A673 (cell line): ENCODE measurements around the gene ATXN1L.
"Not testable (repeated sequence)": the region's sequence is repeated elsewhere in the genome, so short reads cannot be mapped to it uniquely, and the experiment has no call there.

Experiments
- CTCF ChIP-seq: fragments of 300-800, 200-600 bp; sonication (generic); conservative IDR thresholded peaks from 2 replicates; pipeline ENCODE4 v1.5.1; 2017; ENCODE audit warnings: low read depth, mild to moderate bottlenecking, antibody characterized with exemption, low read length, moderate library complexity, mixed read lengths
- EZH2 ChIP-seq: fragments of 200-600 bp; sonication (generic); IDR thresholded peaks from 2 replicates; pipeline ENCODE4 v1.6.1; 2017; ENCODE audit warnings: borderline replicate concordance, low read depth, mild to moderate bottlenecking, mixed read lengths, antibody characterized with exemption, low read length; ENCODE audit not compliant: poor library complexity, severe bottlenecking

GRCh38 chr16:71905765-71906164 is 60.0 kb downstream of the ATXN1L start:
- not testable (repeated sequence) for TF ChIP-seq CTCF, EZH2
